GM13976 (cell line): ENCODE results near the gene PACSIN1.

Experiments
- DNase-seq: peaks from one replicate; pipeline ENCODE4 v3.0.0; 2012; ENCODE audit warnings: low spot score
- CTCF ChIP-seq: IDR thresholded peaks from 2 replicates; pipeline ENCODE4 v1.5.1; 2012; ENCODE audit warnings: borderline replicate concordance, mild to moderate bottlenecking; ENCODE audit not compliant: insufficient read depth; ENCODE audit errors: extremely low read depth, missing control alignments, control extremely low read depth
- in situ Hi-C: fragments of 300-500 bp; cut with MboI; formaldehyde crosslinking; loops from one replicate; pipeline ENCODE4 v1.12.0; 2022; ENCODE audit warnings: low sequenced_read_pairs, mixed read lengths, inconsistent platforms; ENCODE audit not compliant: unreplicated experiment

The PACSIN1 gene

GRCh38 chr6:34546551-34547321 lies 80.9 kb downstream of the PACSIN1 start:
- no peak for DNase-seq
- no peak for TF ChIP-seq CTCF
- in situ Hi-C loops: no loop called here

GRCh38 chr6:34547701-34548644 lies 82.1 kb downstream of the PACSIN1 start:
- no peak for DNase-seq
- in situ Hi-C loops: no loop called here
- no peak for TF ChIP-seq CTCF

GRCh38 chr6:34549026-34549803 lies 83.3 kb downstream of the PACSIN1 start:
- in situ Hi-C loops: no loop called here
- DNase-seq: no peak
- no peak for TF ChIP-seq CTCF

- no peak for TF ChIP-seq CTCF
- DNase-seq: no peak
- in situ Hi-C loops: no loop called here
Observed at GRCh38 chr6:34549804-34550202, 83.9 kb downstream of the PACSIN1 start.

- in situ Hi-C loops: no loop called here
- no peak for TF ChIP-seq CTCF
- no peak for DNase-seq
Observed at GRCh38 chr6:34551720-34552119, 85.8 kb downstream of the PACSIN1 start.

- no peak for TF ChIP-seq CTCF
- DNase-seq: no peak
- in situ Hi-C loops: no loop called here
Observed at GRCh38 chr6:34552620-34553019, 86.7 kb downstream of the PACSIN1 start.
